WERI-Rb-1 (cell line): ENCODE data around the gene SEMA5A.

Experiments used
- DNase-seq: peaks from one replicate; pipeline ENCODE4 v3.0.0-alpha.2; 2020
- H3K27ac ChIP-seq: fragments of 250-450 bp; sonication (Bioruptor Pico); 2 replicates; pipeline ENCODE4 v1.5.1; 2020; ENCODE audit warnings: mild to moderate bottlenecking, moderate library complexity
- H3K27me3 ChIP-seq: fragments of 250-450 bp; sonication (Bioruptor Pico); 2 replicates; pipeline ENCODE4 v1.5.1; 2021; ENCODE audit warnings: mild to moderate bottlenecking, low read depth, moderate library complexity; ENCODE audit not compliant: insufficient read depth, severe bottlenecking
- H3K36me3 ChIP-seq: fragments of 250-450 bp; sonication (Bioruptor Pico); 2 replicates; pipeline ENCODE4 v1.5.1; 2020; ENCODE audit warnings: mild to moderate bottlenecking, moderate library complexity
- H3K4me3 ChIP-seq: 2 replicates; pipeline ENCODE4 v1.5.1; 2011; ENCODE audit warnings: low read depth, mild to moderate bottlenecking, control low read depth, low read length
- H3K9me3 ChIP-seq: fragments of 250-450 bp; sonication (Bioruptor Pico); 2 replicates; pipeline ENCODE4 v1.5.1; 2021; ENCODE audit warnings: mild to moderate bottlenecking, moderate library complexity; ENCODE audit not compliant: severe bottlenecking
- TF ChIP-seq, protein P1 (sequence below): IDR thresholded peaks from 2 replicates; pipeline ENCODE4 v1.5.1; 2011; ENCODE audit warnings: low read depth, mild to moderate bottlenecking, control low read depth, inconsistent platforms, low read length

Gene SEMA5A

DNA sequence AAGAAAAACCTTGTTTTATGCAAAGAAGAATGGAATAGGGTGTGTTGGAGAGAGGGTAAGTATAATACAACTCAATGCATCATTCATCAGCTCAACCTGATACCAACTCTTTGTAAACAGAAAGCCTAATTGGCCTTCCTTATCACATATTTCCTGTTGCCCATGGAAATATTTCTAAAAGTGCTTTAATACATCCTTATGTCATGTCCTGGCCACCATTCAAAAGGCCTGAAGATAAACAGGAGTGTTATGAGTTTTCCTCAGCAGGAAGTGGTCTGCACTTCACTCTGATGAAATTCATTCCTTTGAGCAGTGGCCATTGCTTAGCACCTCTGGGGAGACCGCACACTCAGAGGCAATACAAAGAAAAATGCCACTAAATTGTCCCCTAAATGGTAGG lies 511.2 kb downstream of the SEMA5A start:
- H3K9me3 ChIP-seq = no peaks in the 10 kb centered on the region
- no peak for DNase-seq
- TF ChIP-seq, protein P1, sequence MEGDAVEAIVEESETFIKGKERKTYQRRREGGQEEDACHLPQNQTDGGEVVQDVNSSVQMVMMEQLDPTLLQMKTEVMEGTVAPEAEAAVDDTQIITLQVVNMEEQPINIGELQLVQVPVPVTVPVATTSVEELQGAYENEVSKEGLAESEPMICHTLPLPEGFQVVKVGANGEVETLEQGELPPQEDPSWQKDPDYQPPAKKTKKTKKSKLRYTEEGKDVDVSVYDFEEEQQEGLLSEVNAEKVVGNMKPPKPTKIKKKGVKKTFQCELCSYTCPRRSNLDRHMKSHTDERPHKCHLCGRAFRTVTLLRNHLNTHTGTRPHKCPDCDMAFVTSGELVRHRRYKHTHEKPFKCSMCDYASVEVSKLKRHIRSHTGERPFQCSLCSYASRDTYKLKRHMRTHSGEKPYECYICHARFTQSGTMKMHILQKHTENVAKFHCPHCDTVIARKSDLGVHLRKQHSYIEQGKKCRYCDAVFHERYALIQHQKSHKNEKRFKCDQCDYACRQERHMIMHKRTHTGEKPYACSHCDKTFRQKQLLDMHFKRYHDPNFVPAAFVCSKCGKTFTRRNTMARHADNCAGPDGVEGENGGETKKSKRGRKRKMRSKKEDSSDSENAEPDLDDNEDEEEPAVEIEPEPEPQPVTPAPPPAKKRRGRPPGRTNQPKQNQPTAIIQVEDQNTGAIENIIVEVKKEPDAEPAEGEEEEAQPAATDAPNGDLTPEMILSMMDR = no peak
- no peaks in the 10 kb centered on the region for H3K27me3 ChIP-seq
- H3K27ac ChIP-seq = no peak overlapping the region
- H3K4me3 ChIP-seq = no peak overlapping the region
- no peaks in the 10 kb centered on the region for H3K36me3 ChIP-seq

- TF ChIP-seq, protein P1 = no peak
- no peak overlapping the region for H3K4me3 ChIP-seq
- H3K27me3 ChIP-seq = no peaks in the 10 kb centered on the region
- H3K27ac ChIP-seq = no peak overlapping the region
- H3K9me3 ChIP-seq = no peaks in the 10 kb centered on the region
- H3K36me3 ChIP-seq = no peaks in the 10 kb centered on the region
- DNase-seq = no peak
Measured at GRCh38 chr5:9033524-9033923, 512.4 kb downstream of the SEMA5A start.

DNA sequence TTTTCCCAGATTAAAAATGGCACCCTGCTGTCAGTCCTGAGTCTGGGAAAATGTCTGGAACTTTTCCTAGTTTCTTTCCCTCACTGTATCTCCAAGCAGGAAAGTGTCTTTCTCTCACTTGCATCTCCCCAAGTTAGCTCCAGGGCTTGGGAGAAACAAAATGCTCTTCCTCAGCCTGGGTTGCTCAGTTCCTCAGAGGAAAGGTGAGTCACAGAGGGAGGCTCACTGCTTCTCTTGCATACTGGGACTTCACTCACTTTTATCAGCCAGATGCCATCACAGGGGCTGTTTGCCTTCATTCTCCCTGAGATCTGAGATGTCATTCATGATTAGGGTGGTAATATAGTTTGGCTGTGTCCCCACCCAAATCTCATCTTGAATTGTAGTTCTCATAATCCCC lies 519.9 kb downstream of the SEMA5A start:
- Histone ChIP-seq H3K9me3 (peaks cover 22% of the 10 kb centered on the region), H3K4me3 (no peak overlapping the region), H3K27me3 (no peaks in the 10 kb centered on the region), H3K27ac (no peak overlapping the region), H3K36me3 (no peaks in the 10 kb centered on the region)
- no peak for DNase-seq
- TF ChIP-seq, protein P1 = no peak

- Histone ChIP-seq H3K36me3 (no peaks in the 10 kb centered on the region), H3K4me3 (no peak overlapping the region), H3K9me3 (peaks cover 13% of the 10 kb centered on the region), H3K27ac (no peak overlapping the region), H3K27me3 (no peaks in the 10 kb centered on the region)
- TF ChIP-seq, protein P1 = no peak
- no peak for DNase-seq
Measured at GRCh38 chr5:9020996-9021395, 524.9 kb downstream of the SEMA5A start.

- TF ChIP-seq, protein P1 = no peak
- Histone ChIP-seq H3K9me3 (no peaks in the 10 kb centered on the region), H3K27ac (no peak overlapping the region), H3K4me3 (no peak overlapping the region), H3K36me3 (no peaks in the 10 kb centered on the region), H3K27me3 (no peaks in the 10 kb centered on the region)
- DNase-seq = no peak
Measured at GRCh38 chr5:9015937-9016270, 530.0 kb downstream of the SEMA5A start.

DNA sequence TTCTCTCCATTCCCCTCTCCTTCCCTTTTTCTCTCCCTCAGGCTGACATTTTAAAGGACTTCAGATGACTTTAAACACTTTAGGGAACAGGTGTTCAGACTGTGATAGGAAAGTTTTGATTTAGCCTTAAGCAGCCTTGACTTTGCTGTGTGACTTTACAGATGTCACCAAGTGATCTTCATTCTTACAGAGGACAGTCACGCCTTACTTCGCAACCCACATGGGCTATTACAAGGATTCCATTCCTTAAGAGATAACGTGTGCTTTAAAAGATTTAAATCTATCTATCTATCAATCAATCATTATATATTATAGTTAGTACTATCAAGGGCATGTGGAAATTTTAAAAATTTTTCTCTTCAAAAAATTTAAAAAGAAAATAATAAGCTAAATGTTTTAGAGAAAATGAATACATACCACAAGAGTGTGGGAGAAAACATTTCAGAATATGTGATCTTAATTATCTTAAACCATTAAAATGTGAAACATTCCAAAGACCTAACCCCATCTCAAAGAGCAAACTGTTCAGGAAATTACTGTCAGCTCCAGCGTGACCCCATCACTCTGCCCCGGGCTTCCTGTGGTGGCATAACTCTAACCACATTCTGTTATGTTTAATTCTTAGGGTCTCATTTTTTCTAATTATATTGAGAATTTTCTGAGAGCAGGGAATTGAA lies 530.5 kb downstream of the SEMA5A start:
- Histone ChIP-seq H3K4me3 (no peak overlapping the region), H3K27me3 (peaks cover 4% of the 10 kb centered on the region), H3K27ac (no peak overlapping the region), H3K36me3 (no peaks in the 10 kb centered on the region), H3K9me3 (peaks cover 2% of the 10 kb centered on the region)
- TF ChIP-seq, protein P1 = no peak
- DNase-seq = no peak
